ENCODE results near the gene CORT.
"Not testable (repeated sequence)": the region's sequence is repeated elsewhere in the genome, so short reads cannot be mapped to it uniquely, and the experiment has no call there.

The CORT gene

DNA sequence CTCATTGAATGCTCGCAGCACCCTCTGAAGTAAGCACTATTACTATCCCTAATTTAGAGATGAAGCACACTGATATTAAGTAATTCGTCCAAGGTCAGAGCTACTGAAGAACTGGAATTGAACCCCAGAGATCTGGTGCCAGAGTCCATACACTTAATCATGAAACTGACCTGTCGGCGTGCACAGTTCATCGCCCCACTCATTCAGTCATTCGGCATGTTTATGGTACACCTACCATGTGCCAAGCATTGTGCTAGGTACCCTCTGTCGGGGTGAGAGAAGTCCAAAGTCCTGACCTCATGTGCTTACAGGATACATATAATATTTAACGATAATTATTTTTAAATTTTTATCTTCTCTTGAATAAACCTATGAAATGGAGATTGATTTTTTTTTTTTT, 25.2 kb upstream of the CORT start:
- Histone ChIP-seq H3K27ac (ENCODE audit: low read depth in 2 of 2, low read length in 2 of 2) (no peak overlapping the region), H3K4me1 (ENCODE audit: control insufficient read depth in 2 of 2, insufficient read depth in 2 of 2, low read length in 2 of 2) (peaks cover 2 to 3% of the 10 kb centered on the region in 2 donors), H3K4me3 (ENCODE audit: low read length in 2 of 2) (no peak overlapping the region), H3K9ac (ENCODE audit: low read depth in 1 of 2, low read length in 2 of 2) (no peak overlapping the region), H3K36me3 (ENCODE audit: control insufficient read depth in 2 of 2, insufficient read depth in 2 of 2, low read length in 2 of 2) (peaks cover 3 to 9% of the 10 kb centered on the region in 2 donors), H3K27me3 (ENCODE audit: control insufficient read depth in 2 of 2, insufficient read depth in 2 of 2, low read length in 2 of 2) (no peaks in the 10 kb centered on the region), H3K9me3 (ENCODE audit: control insufficient read depth in 2 of 2, low read length in 2 of 2) (no peaks in the 10 kb centered on the region)

- H3K9me3 ChIP-seq (ENCODE audit: control insufficient read depth in 2 of 2, low read length in 2 of 2); H3K27ac ChIP-seq (ENCODE audit: low read depth in 2 of 2, low read length in 2 of 2); H3K4me1 ChIP-seq (ENCODE audit: control insufficient read depth in 2 of 2, insufficient read depth in 2 of 2, low read length in 2 of 2); H3K27me3 ChIP-seq (ENCODE audit: control insufficient read depth in 2 of 2, insufficient read depth in 2 of 2, low read length in 2 of 2); H3K4me3 ChIP-seq (ENCODE audit: low read length in 2 of 2); H3K36me3 ChIP-seq (ENCODE audit: control insufficient read depth in 2 of 2, insufficient read depth in 2 of 2, low read length in 2 of 2); H3K9ac ChIP-seq (ENCODE audit: low read depth in 1 of 2, low read length in 2 of 2): not testable (repeated sequence)
Measured at GRCh38 chr1:10425826-10426534, 23.9 kb upstream of the CORT start.

DNA sequence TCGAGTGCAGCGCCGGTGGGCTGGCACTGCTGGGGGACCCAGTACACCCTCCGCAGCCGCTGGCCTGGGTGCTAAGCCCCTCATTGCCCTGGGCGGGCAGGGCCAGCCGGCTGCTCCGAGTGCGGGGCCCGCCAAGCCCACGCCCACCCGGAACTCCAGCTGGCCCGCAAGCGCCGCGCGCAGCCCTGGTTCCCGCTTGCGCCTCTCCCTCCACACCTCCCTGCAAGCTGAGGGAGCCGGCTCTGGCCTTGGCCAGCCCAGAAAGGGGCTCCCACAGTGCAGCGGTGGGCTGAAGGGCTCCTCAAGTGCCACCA, 23.3 kb upstream of the CORT start:
- H3K9me3 ChIP-seq (ENCODE audit: control insufficient read depth in 2 of 2, low read length in 2 of 2); H3K27ac ChIP-seq (ENCODE audit: low read depth in 2 of 2, low read length in 2 of 2); H3K9ac ChIP-seq (ENCODE audit: low read depth in 1 of 2, low read length in 2 of 2): not testable (repeated sequence)

DNA sequence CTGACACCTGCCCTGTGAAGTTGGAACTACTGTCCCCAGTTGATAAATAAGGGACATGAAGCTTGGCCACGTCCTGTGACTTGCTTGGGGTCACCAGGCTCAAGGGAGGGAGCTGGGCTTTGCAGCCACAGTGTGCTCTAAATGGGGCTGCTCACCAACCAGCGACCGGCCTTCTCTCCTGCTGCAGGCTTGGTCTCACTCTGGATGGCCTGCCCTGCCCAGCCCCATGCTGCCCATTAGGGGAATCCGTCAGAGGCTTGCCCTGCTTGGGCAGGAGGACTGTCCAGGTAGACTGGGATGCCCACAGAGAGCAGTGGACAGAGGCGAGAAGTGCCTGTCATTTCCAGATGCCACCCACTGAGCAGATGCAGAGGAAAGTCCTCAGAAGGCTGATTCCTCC, 20.8 kb upstream of the CORT start:
- Histone ChIP-seq H3K9me3 (ENCODE audit: control insufficient read depth in 2 of 2, low read length in 2 of 2) (no peaks in the 10 kb centered on the region), H3K27ac (ENCODE audit: low read depth in 2 of 2, low read length in 2 of 2) (no peak overlapping the region), H3K4me1 (ENCODE audit: control insufficient read depth in 2 of 2, insufficient read depth in 2 of 2, low read length in 2 of 2) (peaks cover 13 to 16% of the 10 kb centered on the region in 2 donors), H3K9ac (ENCODE audit: low read depth in 1 of 2, low read length in 2 of 2) (no peak overlapping the region), H3K36me3 (ENCODE audit: control insufficient read depth in 2 of 2, insufficient read depth in 2 of 2, low read length in 2 of 2) (no peaks in the 10 kb centered on the region), H3K27me3 (ENCODE audit: control insufficient read depth in 2 of 2, insufficient read depth in 2 of 2, low read length in 2 of 2) (no peaks in the 10 kb centered on the region), H3K4me3 (ENCODE audit: low read length in 2 of 2) (no peak overlapping the region)

More for the DNA sequence above, 23.3 kb upstream of the CORT start:
- H3K4me1 ChIP-seq (ENCODE audit: control insufficient read depth in 2 of 2, insufficient read depth in 2 of 2, low read length in 2 of 2) = peaks cover 13 to 14% of the 10 kb centered on the region in 2 donors
- not testable (repeated sequence) for H3K4me3 ChIP-seq (ENCODE audit: low read length in 2 of 2); H3K36me3 ChIP-seq (ENCODE audit: control insufficient read depth in 2 of 2, insufficient read depth in 2 of 2, low read length in 2 of 2); H3K27me3 ChIP-seq (ENCODE audit: control insufficient read depth in 2 of 2, insufficient read depth in 2 of 2, low read length in 2 of 2)

- peaks cover 13 to 16% of the 10 kb centered on the region in 2 donors for H3K4me1 ChIP-seq (ENCODE audit: control insufficient read depth in 2 of 2, insufficient read depth in 2 of 2, low read length in 2 of 2)
- peak overlapping the region in 1 of 2 donors; percentile 56 for H3K27ac ChIP-seq (ENCODE audit: low read depth in 2 of 2, low read length in 2 of 2)
- H3K36me3 ChIP-seq (ENCODE audit: control insufficient read depth in 2 of 2, insufficient read depth in 2 of 2, low read length in 2 of 2) = no peaks in the 10 kb centered on the region
Measured at GRCh38 chr1:10429868-10430215, 20.0 kb upstream of the CORT start.

DNA sequence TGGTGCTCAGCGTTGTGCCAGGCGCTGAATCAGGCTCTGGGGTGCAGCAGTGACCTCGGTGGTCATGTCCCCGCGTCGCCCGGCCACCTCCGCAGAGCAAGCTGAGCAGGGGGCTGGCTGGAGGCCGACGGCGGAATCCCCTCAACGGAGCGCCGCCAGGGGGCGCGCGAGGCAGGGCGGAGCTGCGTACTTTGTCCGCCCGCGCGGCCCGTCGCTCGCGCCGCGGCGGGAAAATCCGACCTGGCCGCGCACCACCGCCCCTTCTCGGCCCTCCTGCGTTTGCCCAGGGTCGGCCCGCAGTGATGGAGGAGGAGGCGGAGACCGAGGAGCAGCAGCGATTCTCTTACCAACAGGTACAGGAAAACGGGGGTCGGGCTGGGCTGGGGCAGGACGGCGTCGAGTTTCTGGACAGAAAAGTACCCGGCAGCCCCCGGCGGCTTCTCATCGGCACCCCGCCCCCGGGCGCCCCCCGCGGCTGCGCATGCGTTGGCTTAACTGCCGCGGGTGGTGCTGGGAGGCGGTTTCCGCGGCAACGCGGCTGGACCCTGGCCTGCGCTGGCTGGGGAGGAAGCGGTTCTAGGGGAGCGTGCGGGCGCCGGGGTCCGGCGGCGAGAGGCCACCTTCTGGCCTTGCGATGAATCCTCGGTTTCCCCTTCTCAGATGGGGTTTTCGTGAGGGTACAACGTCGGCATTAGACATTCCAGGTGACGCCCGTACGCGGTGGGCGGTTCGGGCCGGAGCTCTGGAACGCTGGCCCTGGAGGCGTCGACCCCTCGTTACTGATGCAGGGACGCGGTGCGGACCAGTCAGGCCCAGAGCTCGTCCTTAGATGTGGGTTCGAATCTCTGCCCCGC, 19.4 kb upstream of the CORT start, which contains the start of gene CENPS:
Gene CENPS (plus strand): TSS at position 218 of the 854 bp plus-strand sequence. CDS start 85 bp downstream, at position 303.
- H3K36me3 ChIP-seq (ENCODE audit: control insufficient read depth in 2 of 2, insufficient read depth in 2 of 2, low read length in 2 of 2) = no peaks in the 10 kb centered on the region
- H3K27ac ChIP-seq (ENCODE audit: low read depth in 2 of 2, low read length in 2 of 2) = peak within 1 kb of the TSS; percentile 49 to 56
- peak within 1 kb of the TSS; percentile 89 to 91 for H3K9ac ChIP-seq (ENCODE audit: low read depth in 1 of 2, low read length in 2 of 2)
- H3K27me3 ChIP-seq (ENCODE audit: control insufficient read depth in 2 of 2, insufficient read depth in 2 of 2, low read length in 2 of 2) = no peaks in the 10 kb centered on the region
- H3K4me3 ChIP-seq (ENCODE audit: low read length in 2 of 2) = peak within 1 kb of the TSS; percentile 93 to 97
- peaks cover 13 to 16% of the 10 kb centered on the region in 2 donors for H3K4me1 ChIP-seq (ENCODE audit: control insufficient read depth in 2 of 2, insufficient read depth in 2 of 2, low read length in 2 of 2)
- no peaks in the 10 kb centered on the region for H3K9me3 ChIP-seq (ENCODE audit: control insufficient read depth in 2 of 2, low read length in 2 of 2)

More at GRCh38 chr1:10429868-10430215, 20.0 kb upstream of the CORT start:
- no peaks in the 10 kb centered on the region for H3K27me3 ChIP-seq (ENCODE audit: control insufficient read depth in 2 of 2, insufficient read depth in 2 of 2, low read length in 2 of 2)
- H3K9ac ChIP-seq (ENCODE audit: low read depth in 1 of 2, low read length in 2 of 2) = peak overlapping the region; percentile 70 to 89
- no peaks in the 10 kb centered on the region for H3K9me3 ChIP-seq (ENCODE audit: control insufficient read depth in 2 of 2, low read length in 2 of 2)
- peak overlapping the region; percentile 93 to 97 for H3K4me3 ChIP-seq (ENCODE audit: low read length in 2 of 2)

DNA sequence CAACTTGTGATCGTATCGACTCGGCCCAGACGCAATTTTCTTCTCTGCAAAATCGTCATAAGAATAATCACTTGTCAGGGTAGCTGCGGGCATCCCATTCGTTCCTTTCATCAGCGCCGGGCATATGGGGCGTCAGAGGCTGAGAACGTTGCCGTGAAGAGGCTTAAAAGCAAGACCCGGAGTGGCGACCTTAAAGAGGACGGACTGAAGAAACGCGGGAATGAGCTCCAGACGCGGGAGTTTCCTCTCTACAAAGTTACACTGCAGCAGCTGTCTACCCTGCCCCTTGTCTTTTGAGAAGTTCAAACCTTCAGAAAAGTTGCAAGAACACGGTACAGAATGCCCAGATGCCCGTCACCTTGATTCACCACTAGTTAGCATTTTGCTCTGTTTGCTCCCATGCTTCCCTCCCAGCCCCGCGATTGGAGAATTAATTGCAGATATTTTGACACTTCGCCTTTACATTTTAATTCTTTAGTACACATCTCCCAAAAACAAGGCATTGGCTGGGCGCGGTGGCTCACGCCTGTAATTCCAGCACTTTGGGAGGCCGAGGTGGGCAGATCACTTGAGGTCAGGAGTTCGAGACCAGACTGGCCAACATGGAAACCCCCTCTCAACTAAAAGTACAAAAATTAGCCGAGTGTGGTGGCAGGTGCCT, 18.6 kb upstream of the CORT start:
- H3K9me3 ChIP-seq (ENCODE audit: control insufficient read depth in 2 of 2, low read length in 2 of 2) = no peaks in the 10 kb centered on the region
- H3K36me3 ChIP-seq (ENCODE audit: control insufficient read depth in 2 of 2, insufficient read depth in 2 of 2, low read length in 2 of 2) = no peaks in the 10 kb centered on the region
- H3K4me3 ChIP-seq (ENCODE audit: low read length in 2 of 2) = peak overlapping the region; percentile 93 to 97
- H3K27me3 ChIP-seq (ENCODE audit: control insufficient read depth in 2 of 2, insufficient read depth in 2 of 2, low read length in 2 of 2) = no peaks in the 10 kb centered on the region
- H3K27ac ChIP-seq (ENCODE audit: low read depth in 2 of 2, low read length in 2 of 2) = peak overlapping the region in 1 of 2 donors; percentile 56
- peak overlapping the region; percentile 89 to 91 for H3K9ac ChIP-seq (ENCODE audit: low read depth in 1 of 2, low read length in 2 of 2)
- peaks cover 13 to 16% of the 10 kb centered on the region in 2 donors for H3K4me1 ChIP-seq (ENCODE audit: control insufficient read depth in 2 of 2, insufficient read depth in 2 of 2, low read length in 2 of 2)

DNA sequence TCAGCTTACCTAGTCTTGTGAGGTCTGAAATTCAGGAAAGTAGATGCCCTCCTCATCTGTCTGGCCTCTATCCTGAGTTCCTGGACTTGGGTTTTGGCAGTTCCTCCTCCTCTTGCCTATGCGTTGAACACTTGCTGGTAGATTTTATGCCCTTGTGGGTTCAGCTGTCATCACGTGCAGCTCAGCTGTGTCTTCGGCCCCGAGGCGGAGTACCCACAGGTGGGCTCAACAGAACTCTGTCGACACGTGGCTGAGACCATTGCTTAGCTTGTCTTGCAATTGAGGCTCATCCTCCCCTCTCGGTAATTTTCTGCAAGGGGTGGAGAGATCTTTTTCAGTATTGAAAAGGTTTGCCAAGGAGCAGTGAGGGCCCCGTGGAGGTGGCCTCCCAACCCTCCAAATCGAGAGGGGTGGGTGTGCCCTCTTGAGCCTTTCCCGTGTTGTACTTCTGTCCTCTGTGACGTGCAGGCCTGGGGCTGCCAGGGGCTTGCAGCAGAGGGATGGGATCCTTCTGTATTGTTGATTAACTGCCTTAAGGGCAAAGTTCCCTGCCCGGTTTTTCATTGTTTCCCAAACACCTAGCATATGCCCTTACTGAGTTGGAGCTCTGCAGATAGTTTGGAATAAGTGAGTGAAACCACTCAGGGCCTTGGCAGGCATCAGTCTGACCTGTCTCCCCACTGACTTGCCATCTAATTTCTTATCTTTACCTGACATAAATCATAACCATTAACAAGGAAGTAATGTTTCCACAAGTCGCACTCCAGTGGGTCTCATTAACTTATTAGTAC, 16.7 kb upstream of the CORT start:
- Histone ChIP-seq H3K36me3 (ENCODE audit: control insufficient read depth in 2 of 2, insufficient read depth in 2 of 2, low read length in 2 of 2) (no peaks in the 10 kb centered on the region), H3K27me3 (ENCODE audit: control insufficient read depth in 2 of 2, insufficient read depth in 2 of 2, low read length in 2 of 2) (no peaks in the 10 kb centered on the region), H3K4me3 (ENCODE audit: low read length in 2 of 2) (no peak overlapping the region)

GRCh38 chr1:10433790-10434189, 16.0 kb upstream of the CORT start:
- H3K27ac ChIP-seq (ENCODE audit: low read depth in 2 of 2, low read length in 2 of 2) = no peak overlapping the region

More for the DNA sequence above, 16.7 kb upstream of the CORT start:
- Histone ChIP-seq H3K9ac (ENCODE audit: low read depth in 1 of 2, low read length in 2 of 2) (no peak overlapping the region), H3K27ac (ENCODE audit: low read depth in 2 of 2, low read length in 2 of 2) (no peak overlapping the region), H3K9me3 (ENCODE audit: control insufficient read depth in 2 of 2, low read length in 2 of 2) (no peaks in the 10 kb centered on the region), H3K4me1 (ENCODE audit: control insufficient read depth in 2 of 2, insufficient read depth in 2 of 2, low read length in 2 of 2) (peaks cover 13 to 14% of the 10 kb centered on the region in 2 donors)

More at GRCh38 chr1:10433790-10434189, 16.0 kb upstream of the CORT start:
- H3K9ac ChIP-seq (ENCODE audit: low read depth in 1 of 2, low read length in 2 of 2) = no peak overlapping the region
- H3K27me3 ChIP-seq (ENCODE audit: control insufficient read depth in 2 of 2, insufficient read depth in 2 of 2, low read length in 2 of 2) = no peaks in the 10 kb centered on the region
- H3K36me3 ChIP-seq (ENCODE audit: control insufficient read depth in 2 of 2, insufficient read depth in 2 of 2, low read length in 2 of 2) = no peaks in the 10 kb centered on the region
- no peak overlapping the region for H3K4me3 ChIP-seq (ENCODE audit: low read length in 2 of 2)
- no peaks in the 10 kb centered on the region for H3K9me3 ChIP-seq (ENCODE audit: control insufficient read depth in 2 of 2, low read length in 2 of 2)
- H3K4me1 ChIP-seq (ENCODE audit: control insufficient read depth in 2 of 2, insufficient read depth in 2 of 2, low read length in 2 of 2) = peaks cover 13 to 14% of the 10 kb centered on the region in 2 donors

Measured in mucosa of rectum (tissue), 2 donors.